Frontal cortex (tissue), 4 donors: ENCODE measurements around the gene GPR183. TPM values are rescaled to one million over a fixed set of nuclear protein-coding genes. Genes with fewer than 3 reads are reported as not detected.

Experiments used
- DNase-seq, 2 donors: peaks; one replicate each; pipeline ENCODE4 v3.0.0; 2012; ENCODE audit warnings: low spot score in 2 of 2
- FAIRE-seq: peaks from 2 replicates; lab custom pipeline; 2012; peaks lifted over from hg19 to GRCh38; lab: Jason Lieb, UNC
- total RNA-seq: library from RNA; depleted of rRNA; stranded (reverse); fragments of >200 nt; gene quantifications from one replicate; pipeline ENCODE4 v1.2.3, GENCODE V29; 2014
- donor health status: control.
- donor health status: control.
- donor health status: control.

The GPR183 gene
- total RNA-seq, 1 donor from 2014 or later = 0.82 TPM

DNA sequence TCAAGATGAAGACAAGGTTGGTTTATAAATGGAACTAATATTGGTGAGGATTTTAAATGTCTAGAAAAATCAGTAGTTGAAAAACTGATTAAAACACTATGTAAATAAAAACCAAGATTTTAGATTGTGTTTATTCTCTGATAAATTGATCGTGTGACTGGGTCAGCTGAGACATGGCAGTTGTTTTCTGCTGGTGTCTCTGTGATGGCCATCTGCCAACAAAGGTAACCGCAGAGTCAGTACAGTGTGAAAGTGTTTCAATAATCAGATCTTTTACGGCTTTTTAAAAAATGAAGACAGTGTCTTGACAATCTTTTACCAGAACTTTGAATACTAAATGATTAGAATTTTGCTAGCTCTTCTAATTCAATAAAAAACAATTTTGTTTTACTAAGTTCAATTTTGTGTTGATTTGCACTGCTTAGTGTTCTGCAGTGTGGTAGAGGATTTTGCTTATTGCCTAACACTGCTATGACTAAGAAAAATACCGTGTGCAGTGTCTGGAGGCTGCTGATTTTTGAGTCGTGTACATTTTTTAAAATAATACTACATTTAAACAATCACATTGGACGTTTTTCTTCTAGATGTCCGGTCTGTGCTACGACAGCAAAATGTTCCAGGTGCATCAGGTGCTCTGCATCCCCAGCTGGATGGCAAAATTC, 32.7 kb upstream of the GPR183 start:
- no peak for FAIRE-seq
- no peak for DNase-seq

DNA sequence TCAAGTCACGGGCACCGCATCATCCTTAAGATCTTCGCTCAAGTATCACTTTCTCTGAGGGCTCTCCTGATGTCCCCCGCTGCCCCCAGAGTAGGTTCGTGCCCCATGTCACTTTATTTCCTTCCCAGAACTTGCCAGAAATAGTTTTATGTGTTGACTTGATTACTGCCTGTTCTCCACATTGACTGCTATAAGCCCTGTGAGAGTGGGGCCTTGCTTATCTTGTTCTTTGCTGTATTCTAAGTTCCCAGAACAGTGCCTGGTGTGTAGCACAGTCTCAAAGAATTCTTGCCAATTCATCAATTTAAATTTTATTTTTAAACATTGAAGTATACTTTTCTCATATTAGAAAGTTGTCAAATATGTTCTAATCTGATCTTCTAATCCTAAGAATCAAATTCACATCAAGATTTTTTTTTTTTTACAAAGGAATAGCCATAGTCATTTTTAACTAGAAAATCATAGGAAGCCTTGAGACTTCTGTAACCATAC, 32.1 kb upstream of the GPR183 start:
- DNase-seq = no peak
- FAIRE-seq = no peak

DNA sequence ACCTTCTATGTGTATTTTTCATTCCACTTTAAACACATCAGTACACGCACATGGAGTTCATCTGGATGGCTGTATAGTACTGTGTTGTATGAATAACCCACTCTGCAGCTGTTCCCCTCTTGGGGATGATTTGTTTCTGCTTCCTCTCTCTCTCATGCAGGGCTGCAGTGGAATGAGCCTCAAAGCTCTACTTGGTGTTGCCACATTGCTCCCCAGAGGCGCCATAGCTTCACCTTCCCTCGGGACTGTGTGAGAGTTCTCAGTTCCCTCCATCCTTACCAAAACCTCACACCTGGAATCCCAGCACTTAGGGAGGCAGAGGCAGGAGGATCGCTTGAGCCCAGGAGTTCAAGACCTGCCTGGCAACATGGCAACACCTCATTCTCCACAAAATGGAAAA, 28.4 kb upstream of the GPR183 start:
- DNase-seq (no peak), FAIRE-seq (no peak)

GRCh38 chr13:99335087-99335486, 27.9 kb upstream of the GPR183 start:
- no peak for FAIRE-seq
- DNase-seq = no peak

DNA sequence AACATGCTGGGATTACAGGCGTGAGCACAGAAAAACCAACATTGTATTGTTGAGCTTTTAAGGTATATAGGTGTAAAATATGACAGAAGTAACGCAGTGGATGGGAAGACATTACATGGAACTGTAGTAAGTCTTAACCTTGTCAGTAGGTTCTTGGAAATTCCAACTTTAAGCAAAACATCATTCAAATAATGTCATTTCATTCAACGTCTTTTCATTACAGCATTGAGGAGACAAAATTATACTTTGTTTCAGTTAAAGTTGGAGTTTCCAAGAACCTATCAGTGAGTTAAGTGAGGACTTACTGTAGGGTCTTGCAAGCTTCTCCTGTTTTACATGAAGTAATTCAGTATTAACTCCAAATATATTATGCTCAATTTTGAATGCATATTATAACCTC, 27.0 kb upstream of the GPR183 start:
- DNase-seq = no peak
- FAIRE-seq = no peak

DNA sequence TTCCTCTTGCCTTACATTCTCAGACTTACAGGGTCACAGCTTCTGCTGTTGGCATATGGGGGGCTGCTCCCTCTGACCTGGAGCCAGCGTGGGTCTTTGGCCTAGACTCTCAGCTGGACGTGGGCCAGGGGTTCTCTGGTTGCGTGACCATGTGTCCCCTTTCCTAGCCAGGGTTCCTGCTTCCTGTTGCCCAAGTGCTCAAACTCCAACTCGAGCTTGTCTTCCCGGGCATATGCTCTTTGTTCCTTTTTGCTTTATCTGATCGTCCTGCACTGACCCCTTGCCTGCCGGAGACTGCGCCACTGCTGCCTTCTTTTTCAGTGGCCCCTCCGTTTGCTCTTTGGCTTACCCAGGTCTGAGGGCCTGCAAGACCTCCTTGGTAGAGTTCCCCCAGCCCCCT, 25.3 kb upstream of the GPR183 start:
- DNase-seq (no peak), FAIRE-seq (no peak)

DNA sequence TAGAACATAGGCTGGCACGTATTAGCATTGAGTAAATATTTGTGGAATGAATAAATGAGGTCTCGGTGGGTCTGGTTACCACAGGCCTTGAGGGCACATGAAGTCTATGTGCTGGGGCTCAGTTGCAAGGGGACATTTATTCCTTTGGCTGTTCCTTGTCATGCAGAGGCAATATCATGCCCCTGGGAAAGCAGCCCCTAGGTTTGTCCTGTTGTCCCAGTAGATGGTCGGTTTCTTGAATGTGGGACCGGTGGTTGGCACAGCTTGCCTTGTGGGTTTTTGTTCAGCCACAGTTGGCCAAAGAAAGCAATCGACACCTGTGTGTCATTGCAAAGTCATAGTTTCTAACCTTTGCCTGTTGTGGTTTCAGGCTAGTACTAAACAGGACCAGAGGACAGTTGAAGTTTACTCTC, 24.7 kb upstream of the GPR183 start:
- no peak for FAIRE-seq
- no peak for DNase-seq

DNA sequence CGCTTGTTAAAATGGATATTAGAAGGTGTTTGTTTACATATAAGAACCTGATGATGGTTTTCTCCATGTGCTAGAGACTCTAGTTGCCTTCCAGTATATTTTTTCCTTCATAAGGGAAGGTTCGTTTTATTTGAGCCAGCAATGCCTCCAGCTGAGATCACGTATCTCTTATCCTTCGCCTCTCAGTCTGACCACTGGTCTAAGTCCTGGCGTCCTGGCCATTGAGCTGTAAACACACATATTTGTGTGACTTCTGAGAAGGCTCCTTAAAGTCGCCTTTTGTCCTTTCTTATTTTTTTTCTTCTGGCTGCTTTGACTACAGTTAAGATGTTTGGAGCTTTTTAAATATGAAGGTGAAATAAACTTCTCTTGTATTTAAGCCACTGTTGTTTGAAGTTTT, 23.7 kb upstream of the GPR183 start:
- no peak for FAIRE-seq
- DNase-seq = no peak

DNA sequence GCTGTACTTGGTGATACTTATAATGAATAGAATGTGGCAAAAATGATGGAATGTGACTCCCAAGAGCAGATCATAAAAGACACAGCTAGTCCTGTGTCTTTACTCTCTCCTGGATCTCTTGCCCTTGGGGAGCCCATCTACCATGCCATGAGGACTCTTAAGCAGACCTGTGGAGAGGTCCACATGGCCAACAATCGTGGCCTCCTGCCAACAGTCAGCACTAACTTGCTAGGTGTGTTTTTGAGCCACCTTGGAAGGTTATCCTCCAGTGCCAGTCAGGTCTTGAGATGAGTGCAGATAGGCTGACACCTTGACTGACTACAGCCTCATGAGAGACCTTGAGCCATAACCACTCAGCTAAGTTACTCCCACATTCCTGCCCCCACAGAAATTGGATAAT, 22.3 kb upstream of the GPR183 start:
- FAIRE-seq (no peak), DNase-seq (no peak)

DNA sequence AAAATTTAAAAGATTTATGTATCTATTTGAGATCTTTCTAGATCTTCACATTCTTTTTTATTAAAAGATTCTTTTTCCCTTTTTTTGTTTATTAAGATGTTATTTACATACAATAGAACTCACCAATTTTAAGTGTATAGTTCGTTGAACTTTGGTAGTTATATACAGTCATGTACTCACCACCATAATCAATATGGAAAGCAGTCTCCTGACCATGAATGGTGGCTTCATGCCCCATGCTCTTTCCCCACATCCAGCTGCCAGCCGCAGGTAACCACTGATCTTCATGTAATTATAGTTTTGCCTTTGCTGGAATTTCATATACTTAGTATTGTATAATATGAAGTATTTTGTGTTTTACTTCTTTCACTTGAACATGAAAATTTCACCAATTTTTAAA, 20.6 kb upstream of the GPR183 start:
- no peak for FAIRE-seq
- DNase-seq = no peak

DNA sequence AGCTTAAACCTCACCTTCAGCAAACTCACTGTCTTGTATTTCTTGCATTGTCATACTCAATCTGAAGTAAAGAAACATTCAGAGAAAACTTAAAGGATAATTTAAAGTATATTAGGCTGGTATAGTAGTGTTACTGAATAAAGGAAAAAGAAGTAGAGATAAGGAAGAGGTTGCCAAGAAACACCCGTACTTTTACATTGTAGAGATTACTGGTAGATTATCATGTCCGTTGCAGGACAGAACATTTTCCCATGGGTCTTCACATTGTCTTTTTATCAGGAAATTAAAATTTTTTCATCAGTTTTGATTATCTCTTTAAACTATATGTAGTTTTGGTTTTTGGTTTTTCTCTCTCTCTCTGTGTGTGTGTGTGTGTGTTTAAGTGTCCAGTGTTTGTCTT, 19.9 kb upstream of the GPR183 start:
- DNase-seq (no peak), FAIRE-seq (no peak)

DNA sequence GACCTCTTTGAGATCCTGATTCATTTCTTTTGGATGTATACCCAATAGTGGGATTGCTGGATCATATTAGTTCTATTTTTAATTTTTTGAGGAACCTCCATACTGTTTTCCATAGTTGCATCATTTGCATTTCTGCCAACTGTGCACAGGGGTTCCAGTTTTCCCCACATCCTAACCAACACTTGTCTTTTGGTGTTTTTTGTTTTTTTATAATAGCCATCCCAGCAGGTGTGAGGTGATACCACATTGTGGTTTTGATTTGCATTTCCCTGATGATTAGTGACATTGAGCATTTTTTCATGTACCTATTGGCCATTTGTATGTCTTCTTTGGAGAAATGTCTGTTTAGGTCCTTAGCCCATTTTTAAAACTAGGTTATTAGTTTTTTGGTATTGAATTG, 18.8 kb upstream of the GPR183 start:
- DNase-seq (no peak), FAIRE-seq (no peak)

- DNase-seq = no peak
- FAIRE-seq = no peak
These were observed 16.3 kb upstream of the GPR183 start for GRCh38 chr13:99323488-99323887.

DNA sequence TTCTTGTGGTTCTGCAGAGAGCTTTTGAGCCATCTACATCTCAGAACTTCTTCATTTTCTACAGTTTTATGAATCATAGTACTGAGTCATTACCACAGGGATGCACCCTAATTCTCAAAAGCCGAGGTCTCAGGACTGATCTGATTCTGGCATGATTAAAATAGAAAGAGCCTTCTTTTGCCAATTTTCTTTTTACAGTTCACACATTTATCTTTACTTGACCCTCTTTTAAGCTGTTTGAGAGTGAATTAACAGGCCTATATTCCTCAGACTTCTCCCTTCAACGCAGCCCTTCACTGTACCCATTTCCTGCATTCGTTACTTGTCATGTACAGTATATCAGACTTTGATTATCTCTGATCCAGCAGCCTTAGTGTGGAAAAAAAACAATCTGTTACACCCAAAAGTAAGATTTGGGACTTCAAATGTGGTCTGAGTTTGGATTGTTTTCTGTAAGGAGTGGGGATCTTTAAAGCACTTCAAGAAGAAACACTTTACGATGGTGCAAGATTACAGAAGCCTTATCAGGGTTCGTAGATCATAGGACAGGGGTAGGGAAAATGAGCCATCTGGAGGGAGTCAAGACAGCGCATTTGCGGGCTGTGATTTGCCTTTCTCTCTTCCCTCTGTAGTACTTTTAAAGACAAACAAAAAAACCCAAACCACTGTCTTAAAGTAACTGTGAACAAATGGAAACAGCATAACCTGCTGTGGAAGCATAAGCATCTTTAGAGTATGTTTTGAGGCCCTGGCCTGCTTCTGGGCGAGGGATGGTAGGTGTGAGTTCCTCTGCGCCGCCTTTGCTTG, 15.3 kb upstream of the GPR183 start:
- DNase-seq (no peak), FAIRE-seq (no peak)

DNA sequence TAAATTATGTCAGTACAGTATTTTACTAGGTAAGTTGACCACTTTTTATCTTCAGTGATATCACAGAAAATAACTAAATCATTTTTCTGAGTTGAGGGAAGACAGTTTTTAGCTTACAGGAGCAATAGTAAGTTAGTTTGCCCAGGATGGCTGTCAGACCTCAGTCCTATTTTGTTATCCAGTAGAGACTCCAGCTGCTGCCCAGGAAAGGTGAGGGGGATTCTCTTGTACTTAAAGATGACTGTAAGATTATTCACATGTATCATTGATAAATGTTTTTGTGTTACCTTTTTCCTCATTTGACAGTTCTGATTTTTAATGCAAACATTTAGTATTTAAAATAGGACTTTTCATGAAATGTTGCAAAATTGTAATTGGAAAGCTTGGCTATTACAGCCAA, 14.5 kb upstream of the GPR183 start:
- DNase-seq (no peak), FAIRE-seq (no peak)

GRCh38 chr13:99320693-99321481, 13.7 kb upstream of the GPR183 start:
- FAIRE-seq = no peak
- no peak for DNase-seq

DNA sequence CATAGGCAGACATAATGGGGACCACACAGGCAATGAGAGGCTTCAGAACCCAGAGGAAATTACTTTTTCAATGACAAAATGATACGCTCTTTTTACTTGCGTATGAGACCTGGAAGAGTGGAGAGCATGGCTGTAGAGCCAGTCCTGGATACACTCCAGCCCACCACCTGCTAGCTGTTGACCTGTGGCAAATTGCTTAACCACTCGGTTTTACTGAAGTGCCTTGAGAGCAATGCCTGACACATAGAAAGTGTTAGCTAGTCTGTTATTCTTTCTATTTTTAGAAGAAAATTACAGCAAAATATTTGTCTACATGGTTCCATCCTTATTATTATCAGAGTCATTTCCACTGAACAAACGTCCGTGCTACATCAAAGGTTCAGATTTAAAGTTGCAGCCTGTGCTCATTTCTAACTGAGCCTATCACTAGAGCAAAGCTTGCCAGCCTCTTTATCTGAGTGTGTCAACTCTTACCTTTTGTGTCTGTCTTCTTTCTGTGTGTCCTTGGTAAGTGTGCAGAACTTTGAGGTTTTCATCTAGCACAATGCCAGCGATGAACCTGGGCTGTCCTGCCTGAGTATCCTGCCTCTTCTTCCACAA, 9.6 kb upstream of the GPR183 start:
- FAIRE-seq (no peak), DNase-seq (no peak)

DNA sequence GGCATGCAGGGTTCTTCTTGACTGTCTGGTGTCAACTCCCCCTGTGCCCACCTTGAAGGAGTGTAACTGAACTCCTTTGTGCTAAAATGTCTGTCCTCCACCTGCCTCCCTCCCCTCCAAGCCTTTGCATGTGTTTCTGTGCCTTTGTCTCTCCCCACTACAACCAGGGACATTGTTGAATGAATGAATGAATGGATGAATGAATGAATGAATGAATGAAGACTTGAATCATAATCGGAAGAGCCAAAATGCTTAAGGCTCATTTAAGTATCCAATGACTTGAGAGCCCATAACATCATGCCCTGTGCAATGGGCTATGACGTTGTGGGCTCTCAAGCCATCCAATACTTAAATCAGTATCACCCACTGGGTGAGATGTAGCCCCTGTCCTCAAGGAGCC, 9.0 kb upstream of the GPR183 start:
- FAIRE-seq = no peak
- DNase-seq = no peak

DNA sequence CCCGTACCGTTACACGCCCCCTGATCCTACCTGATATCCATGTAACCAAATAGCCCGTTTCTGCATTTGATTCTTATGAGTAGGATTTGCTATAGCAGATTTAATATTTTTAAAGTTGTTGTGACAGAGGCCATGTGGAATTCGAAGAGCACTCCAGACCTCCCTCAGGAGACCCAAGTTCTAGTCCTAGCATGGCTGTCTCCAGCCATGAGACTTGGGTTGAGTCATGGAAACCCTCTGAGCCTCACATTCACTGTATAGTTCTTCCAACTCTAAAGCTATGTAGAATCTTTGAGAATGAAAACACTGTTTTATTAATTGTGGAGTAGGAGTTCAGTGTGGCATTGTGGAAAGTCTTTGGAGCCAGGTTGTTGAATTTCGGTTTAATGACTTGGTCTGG, 8.0 kb upstream of the GPR183 start:
- no peak for DNase-seq
- FAIRE-seq = no peak

DNA sequence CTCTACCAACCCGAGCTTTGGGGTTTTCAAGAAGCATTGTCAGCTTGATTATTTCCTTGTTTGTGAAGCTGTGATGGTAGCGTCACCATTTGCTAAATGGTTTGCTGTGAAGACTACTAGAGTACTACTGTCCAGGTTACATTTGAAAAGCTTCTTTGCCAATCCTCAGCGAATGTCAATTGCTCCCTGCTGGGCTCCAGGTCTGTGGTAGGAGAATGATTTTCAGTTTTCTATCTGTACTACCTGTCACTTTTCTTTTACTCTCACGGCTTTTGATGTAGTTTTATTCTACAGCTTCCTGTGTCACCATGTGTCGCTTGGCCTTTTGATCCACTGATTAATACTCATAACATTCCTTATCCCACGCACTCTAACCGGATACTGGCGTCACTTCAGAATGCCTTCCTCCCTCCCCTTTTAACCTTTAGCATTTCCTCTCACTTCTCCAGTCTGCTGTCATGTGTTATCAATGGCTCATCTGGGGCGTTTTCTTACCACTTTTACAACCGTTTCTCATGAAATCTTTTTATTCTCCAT, 7.5 kb upstream of the GPR183 start:
- FAIRE-seq = no peak
- no peak for DNase-seq
